ENCODE results near the gene EYA2. TPM values are rescaled to one million over a fixed set of nuclear protein-coding genes. Genes with fewer than 3 reads are reported as not detected.

EYA2 gene
- polyA plus RNA-seq, 1 donor (not counting 4 experiments of a cell fraction or from before 2014, with no cell fraction given), result not detected

DNA sequence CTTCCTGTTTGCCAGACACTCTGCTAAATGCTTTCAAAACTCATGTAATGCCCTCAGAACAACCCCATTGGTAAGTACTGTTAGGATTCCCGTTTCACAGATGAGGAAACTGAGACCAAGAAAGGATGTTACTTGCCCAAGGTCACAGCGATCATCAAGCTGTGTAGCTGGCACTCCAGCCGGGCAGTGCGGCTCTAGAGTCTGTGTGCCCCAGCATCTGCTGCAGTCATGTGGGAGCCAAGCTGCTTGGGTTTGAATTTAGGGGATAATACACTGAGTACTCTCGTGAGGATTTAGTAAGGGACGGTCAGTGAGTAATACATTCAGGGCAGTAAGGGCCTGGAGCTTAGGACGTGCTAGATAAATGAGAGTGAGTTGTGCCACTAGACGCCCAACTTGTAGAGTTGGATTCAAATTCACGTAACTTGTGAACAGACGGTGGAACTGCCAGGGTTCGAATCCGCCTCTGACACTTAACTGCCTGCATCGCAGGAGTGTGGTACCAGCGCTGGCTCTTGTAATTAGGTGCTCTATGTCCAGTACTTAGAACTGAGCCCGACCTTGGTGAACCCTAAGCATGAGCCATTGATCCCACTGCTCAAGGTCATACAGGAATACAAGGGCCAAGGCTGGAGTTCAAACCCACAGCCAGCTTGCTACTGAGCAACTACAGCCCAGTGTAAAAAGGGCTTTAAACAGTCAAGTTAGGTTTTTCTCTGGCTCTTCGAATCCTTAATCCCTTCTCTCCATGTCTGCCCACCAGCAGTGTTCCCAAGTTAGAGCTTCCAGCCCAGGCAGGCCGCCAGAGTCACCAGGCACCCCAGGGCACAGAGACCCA is 70.2 kb downstream of the EYA2 start:
- H3K79me2 ChIP-seq (ENCODE audit: control insufficient read depth, insufficient read depth, low read length), result no peaks in the 10 kb centered on the region
- H3K4me2 ChIP-seq (ENCODE audit: control insufficient read depth, extremely low read depth, insufficient read depth, low read depth, low read length), result no peak overlapping the region
- H3K27ac ChIP-seq (ENCODE audit: control insufficient read depth, insufficient read depth, low read length), result no peak overlapping the region
- H3K27me3 ChIP-seq (ENCODE audit: control insufficient read depth, extremely low read depth, insufficient read depth, low read length), result no peaks in the 10 kb centered on the region
- TF ChIP-seq, protein P1, sequence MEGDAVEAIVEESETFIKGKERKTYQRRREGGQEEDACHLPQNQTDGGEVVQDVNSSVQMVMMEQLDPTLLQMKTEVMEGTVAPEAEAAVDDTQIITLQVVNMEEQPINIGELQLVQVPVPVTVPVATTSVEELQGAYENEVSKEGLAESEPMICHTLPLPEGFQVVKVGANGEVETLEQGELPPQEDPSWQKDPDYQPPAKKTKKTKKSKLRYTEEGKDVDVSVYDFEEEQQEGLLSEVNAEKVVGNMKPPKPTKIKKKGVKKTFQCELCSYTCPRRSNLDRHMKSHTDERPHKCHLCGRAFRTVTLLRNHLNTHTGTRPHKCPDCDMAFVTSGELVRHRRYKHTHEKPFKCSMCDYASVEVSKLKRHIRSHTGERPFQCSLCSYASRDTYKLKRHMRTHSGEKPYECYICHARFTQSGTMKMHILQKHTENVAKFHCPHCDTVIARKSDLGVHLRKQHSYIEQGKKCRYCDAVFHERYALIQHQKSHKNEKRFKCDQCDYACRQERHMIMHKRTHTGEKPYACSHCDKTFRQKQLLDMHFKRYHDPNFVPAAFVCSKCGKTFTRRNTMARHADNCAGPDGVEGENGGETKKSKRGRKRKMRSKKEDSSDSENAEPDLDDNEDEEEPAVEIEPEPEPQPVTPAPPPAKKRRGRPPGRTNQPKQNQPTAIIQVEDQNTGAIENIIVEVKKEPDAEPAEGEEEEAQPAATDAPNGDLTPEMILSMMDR (optimal IDR thresholded peaks at IDR 0.05 in 1 of 3, IDR thresholded peaks at IDR 0.05 in 1 of 3, conservative IDR thresholded peaks at IDR 0.05 in 1 of 3; ENCODE audit: extremely low read depth in 1 of 3, insufficient read depth in 2 of 3, low read length in 3 of 3), result no peak
- no peak for TF ChIP-seq EZH2 (IDR thresholded peaks at IDR 0.05; ENCODE audit: low read length)
- no peak overlapping the region for H3K9ac ChIP-seq (ENCODE audit: control insufficient read depth, extremely low read depth, insufficient read depth, low read length)
- DNase-seq (ENCODE audit: low read depth, low spot score) (no peak), FAIRE-seq (no peak)
- H2AFZ ChIP-seq (ENCODE audit: control insufficient read depth, low read length), result no peak overlapping the region
- H3K9me1 ChIP-seq (ENCODE audit: control insufficient read depth, extremely low read depth, insufficient read depth, low read length), result no peaks in the 10 kb centered on the region
- no peaks in the 10 kb centered on the region for H3K36me3 ChIP-seq (ENCODE audit: control insufficient read depth in 2 of 2, extremely low read depth in 1 of 2, insufficient read depth in 2 of 2, low read length in 2 of 2)
- H3K4me3 ChIP-seq (ENCODE audit: control insufficient read depth in 2 of 3, extremely low read depth in 1 of 3, insufficient read depth in 2 of 3, low read depth in 1 of 3, low read length in 3 of 3), result no peak overlapping the region
- no peaks in the 10 kb centered on the region for H4K20me1 ChIP-seq (ENCODE audit: control insufficient read depth, extremely low read depth, insufficient read depth, low read length)
- no peaks in the 10 kb centered on the region for H3K9me3 ChIP-seq (ENCODE audit: control insufficient read depth, low read depth, low read length)
- H3K4me1 ChIP-seq (ENCODE audit: control insufficient read depth, extremely low read depth, insufficient read depth, low read length), result no peaks in the 10 kb centered on the region
- dilution Hi-C loops (cut with MboI; ENCODE audit: extremely low pct_ligation_motif_present, low sequenced_read_pairs), result no loop called here

DNA sequence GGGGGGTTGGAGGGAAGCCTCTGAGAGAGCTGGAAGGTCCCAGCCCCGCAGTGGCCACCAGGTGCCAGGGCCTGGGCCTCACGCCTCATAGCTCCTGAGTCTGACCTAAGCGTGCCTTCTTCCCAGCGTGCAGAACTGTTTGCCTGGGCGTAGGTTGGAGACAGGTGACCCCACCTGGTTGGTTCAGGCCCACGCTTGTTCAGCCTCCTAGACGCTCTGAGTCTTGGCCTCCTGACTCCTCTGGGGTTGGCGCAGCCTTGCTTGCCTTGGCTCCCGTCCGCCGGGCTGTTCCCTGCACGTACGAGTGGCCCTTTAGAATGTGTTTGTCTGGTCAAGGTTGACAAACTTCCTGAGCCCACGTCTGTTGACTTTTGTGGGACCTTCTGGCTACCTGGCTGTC is 70.8 kb downstream of the EYA2 start:
- dilution Hi-C loops (cut with MboI; ENCODE audit: extremely low pct_ligation_motif_present, low sequenced_read_pairs), result no loop called here
- TF ChIP-seq EZH2 (IDR thresholded peaks at IDR 0.05; ENCODE audit: low read length), result no peak
- TF ChIP-seq, protein P1 (optimal IDR thresholded peaks at IDR 0.05 in 1 of 3, IDR thresholded peaks at IDR 0.05 in 1 of 3, conservative IDR thresholded peaks at IDR 0.05 in 1 of 3; ENCODE audit: extremely low read depth in 1 of 3, insufficient read depth in 2 of 3, low read length in 3 of 3), result no peak
- Histone ChIP-seq H3K4me2 (ENCODE audit: control insufficient read depth, extremely low read depth, insufficient read depth, low read depth, low read length) (no peak overlapping the region), H3K36me3 (ENCODE audit: control insufficient read depth in 2 of 2, extremely low read depth in 1 of 2, insufficient read depth in 2 of 2, low read length in 2 of 2) (no peaks in the 10 kb centered on the region), H3K4me1 (ENCODE audit: control insufficient read depth, extremely low read depth, insufficient read depth, low read length) (no peaks in the 10 kb centered on the region), H3K79me2 (ENCODE audit: control insufficient read depth, insufficient read depth, low read length) (no peaks in the 10 kb centered on the region), H3K9ac (ENCODE audit: control insufficient read depth, extremely low read depth, insufficient read depth, low read length) (no peak overlapping the region), H3K9me3 (ENCODE audit: control insufficient read depth, low read depth, low read length) (no peaks in the 10 kb centered on the region), H2AFZ (ENCODE audit: control insufficient read depth, low read length) (peak overlapping the region; percentile 26), H4K20me1 (ENCODE audit: control insufficient read depth, extremely low read depth, insufficient read depth, low read length) (no peaks in the 10 kb centered on the region), H3K27me3 (ENCODE audit: control insufficient read depth, extremely low read depth, insufficient read depth, low read length) (no peaks in the 10 kb centered on the region), H3K4me3 (ENCODE audit: control insufficient read depth in 2 of 3, extremely low read depth in 1 of 3, insufficient read depth in 2 of 3, low read depth in 1 of 3, low read length in 3 of 3) (no peak overlapping the region), H3K9me1 (ENCODE audit: control insufficient read depth, extremely low read depth, insufficient read depth, low read length) (no peaks in the 10 kb centered on the region), H3K27ac (ENCODE audit: control insufficient read depth, insufficient read depth, low read length) (no peak overlapping the region)
- FAIRE-seq (no peak), DNase-seq (ENCODE audit: low read depth, low spot score) (no peak)
